Measurements from ENCODE around the gene CADM2.

CADM2 gene

DNA sequence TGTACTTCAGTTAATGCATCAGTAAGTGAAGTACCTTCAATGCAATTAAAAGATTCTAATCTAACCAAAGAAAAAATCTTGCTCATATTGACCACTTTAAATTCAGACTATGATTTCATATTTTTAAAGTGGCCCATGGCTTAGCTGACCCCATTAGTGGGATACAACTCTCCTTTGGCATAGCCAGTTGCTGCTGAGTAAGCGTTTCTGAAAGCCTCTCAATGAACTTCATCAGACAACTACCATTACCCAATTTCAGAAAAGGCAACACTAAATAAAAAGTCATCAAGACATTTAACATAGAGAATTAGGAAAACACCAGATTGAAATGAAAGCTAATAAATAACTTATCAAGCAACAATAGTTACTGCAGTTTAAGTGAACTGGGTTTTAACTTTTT, 27.0 kb downstream of the CADM2 start:
- no peak for FAIRE-seq

GRCh38 chr3:84987706-84988504, 29.1 kb downstream of the CADM2 start:
- no peak for FAIRE-seq

DNA sequence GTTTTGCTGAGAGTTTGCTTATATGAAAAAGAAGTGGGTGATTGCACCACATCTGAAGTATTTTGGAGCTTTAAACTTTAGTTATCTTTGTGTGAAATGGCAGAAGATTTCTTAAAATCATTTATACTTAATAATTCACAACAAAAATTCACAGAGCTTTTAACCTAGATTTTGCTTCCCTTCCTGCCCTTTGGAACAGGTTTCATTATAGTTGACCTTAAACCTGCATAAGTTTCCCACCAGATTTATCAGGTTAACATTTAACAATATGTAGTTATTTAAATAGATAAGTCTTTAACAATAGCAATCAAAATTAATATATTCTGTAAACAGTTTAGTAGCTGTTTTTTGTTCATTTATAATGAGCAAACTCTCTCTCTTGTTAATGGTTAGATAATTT, 30.3 kb downstream of the CADM2 start:
- no peak for FAIRE-seq

DNA sequence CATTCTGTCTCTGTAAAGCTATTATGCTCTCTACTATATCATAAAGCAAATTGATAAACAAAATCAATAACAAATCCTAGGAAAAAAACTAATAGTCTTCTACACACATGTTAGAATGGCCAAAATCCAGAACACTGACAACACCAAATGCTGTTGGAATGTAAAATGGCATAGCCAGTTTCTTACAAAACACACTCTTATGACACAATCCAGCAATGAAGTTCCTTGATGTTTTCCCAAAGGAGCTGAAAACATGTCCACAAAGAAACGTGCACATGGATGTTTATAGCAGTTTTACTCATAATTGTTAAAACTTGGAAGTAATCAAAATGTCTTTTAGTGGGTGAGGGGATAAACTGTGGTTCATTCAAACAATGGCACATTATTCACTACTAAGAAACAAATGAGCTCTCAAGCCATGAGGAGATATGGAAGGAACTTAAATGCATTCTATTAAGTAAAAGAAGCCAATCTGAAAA, 32.7 kb downstream of the CADM2 start:
- FAIRE-seq = no peak

DNA sequence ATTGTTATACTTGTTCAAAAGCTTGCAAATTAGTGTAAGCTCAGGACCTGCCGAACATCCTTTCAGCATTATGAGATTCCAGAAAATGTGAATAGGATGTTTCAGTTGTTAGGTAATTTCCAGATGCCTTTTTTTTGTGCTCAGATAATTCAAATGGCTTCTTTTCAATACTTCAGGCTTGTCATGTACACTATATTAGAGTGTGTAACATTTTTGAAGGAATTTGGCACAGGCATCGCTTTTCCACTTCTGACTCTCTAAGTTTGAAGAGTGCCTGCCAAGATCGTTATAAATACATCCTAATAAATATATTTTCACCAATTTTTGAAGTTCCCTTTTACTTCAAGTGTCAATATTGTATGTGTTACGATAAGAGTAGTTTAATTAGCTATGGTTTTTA, 35.2 kb downstream of the CADM2 start:
- FAIRE-seq = no peak

DNA sequence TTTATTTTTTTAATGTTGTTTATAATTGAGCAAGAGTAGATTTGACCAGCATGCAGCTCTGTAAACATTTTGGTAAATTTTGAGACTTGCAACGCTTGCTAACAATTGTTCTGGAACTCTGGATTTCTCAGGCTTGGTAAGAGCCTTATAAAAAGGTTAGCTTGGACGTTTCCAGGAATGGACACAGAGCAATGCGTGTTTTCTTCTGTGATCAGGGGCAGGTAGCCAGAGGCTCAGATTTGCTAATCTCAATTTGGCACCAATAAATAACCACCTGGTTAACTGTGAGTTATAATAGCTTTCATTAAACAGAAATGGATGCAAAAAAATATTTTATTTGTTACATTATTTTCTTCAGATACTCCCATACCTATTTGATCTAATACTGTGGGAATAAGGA, 39.8 kb downstream of the CADM2 start:
- no peak for FAIRE-seq

GRCh38 chr3:85003479-85003878, 44.7 kb downstream of the CADM2 start:
- FAIRE-seq = no peak

DNA sequence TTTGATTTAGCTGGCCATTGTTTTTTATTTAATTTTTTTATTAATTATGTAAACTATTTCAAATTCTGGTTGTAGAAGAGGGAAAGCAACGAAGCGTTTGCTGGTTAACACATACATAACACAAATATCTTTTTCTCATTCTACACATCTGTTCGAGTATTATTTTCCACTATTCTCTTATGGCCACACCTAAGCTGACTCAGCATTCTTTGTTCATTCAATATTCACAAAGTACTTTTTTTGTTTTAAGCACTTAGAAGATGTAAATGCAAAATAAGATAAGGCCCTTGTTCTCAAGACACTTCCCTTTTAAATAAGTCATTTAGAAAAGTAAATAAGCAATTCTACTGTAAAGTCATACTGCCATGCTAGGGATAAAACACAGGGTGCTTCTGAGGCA, 45.4 kb downstream of the CADM2 start:
- no peak for FAIRE-seq

DNA sequence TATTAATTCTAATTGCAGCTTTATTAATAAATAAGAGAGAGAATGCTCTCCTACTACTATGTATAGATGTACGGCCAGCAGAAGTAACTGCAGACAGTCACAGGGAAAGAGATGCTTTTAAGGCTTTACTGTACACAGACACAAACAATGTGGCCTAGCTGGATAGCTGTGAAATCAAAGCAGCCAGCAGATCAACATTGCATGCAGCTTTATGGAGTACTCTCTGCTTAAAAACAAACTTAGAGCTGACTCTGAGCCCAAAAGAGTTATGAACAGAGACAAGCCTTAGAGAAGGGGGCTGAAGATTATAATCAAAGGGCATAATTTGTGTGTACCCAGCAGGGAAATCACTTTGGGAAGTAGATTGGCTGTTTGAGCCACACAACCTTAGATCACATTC, 47.2 kb downstream of the CADM2 start:
- FAIRE-seq = no peak

DNA sequence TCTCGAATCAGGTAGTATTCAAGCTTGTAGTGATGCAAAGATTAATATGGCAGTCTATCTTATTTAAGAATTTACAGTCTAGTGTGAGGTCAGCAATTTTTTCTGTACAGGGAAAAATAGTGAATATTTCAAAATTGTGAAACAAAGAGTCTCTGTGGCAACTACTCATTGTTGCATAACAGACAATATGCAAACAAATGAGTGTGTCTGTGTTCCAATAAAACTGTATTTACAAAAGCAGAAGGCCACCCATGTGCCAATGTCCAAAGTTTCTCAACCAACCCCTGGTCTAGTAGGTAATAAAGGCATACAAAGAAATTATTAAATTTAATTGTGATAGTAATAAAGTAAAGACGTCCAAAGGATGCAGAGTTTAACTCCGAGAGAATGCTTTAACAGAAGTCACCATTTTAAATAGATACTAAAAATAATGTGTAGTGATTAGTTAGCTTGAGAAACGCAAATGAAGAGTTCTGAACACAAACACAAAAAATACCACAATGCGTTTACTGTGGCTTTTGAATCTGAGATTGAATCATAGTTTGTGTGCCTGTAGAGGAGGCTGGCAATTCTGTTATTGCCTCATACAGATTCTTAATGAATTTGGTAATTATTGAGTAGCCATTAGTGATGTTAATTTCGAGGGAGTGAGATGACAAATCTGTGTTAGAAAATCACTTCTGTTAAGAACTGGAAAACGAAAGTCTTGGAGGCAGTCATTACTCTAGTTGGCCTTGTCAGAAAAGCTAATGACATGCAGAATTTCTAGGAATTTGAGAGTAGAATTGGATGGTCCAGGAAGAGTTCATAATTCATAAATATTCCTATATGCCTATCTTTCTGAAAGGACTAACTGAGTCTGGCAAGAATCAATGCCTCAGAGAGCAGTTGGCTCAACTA, 48.7 kb downstream of the CADM2 start:
- FAIRE-seq = no peak

- FAIRE-seq = no peak
Measured at GRCh38 chr3:85020828-85021227, 62.0 kb downstream of the CADM2 start.

DNA sequence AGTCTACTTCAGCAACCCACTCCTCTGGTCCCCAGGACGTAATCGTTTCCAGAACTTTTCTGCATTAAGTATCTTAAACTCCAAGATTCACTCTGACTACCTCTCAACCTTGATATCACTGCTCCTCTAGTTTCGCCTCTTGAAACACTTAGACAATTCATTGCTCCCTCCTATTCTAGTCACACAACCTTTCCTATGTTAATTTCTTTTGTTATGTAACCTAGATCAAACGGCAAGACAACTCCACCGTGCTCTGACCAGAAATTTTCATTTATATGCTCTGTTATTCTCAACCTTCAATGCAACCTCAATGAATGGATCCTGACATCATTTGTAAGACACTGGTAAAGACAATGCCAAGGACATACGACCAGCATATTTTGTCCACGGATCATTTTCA, 71.3 kb downstream of the CADM2 start:
- FAIRE-seq = no peak

DNA sequence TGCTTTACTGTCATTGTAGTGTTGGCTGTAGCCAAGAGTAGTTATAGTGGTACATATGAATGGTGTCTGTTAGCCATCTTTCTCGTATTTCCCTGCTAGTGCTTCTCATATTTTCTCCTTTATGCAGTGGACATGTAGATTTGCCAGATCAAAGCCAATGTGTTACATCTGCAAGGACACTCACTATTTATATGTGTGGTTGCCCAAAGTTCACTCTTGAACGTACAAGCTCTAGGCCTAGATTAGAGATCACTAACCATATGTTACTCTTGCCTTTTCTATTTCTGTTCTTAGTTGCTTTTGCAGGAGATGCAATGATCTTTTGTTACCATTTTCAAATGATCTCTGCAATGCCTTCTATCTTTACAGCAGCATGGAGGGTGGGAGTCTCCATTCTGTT, 78.4 kb downstream of the CADM2 start:
- FAIRE-seq = no peak

- no peak for FAIRE-seq
Measured at GRCh38 chr3:85041001-85041400, 82.2 kb downstream of the CADM2 start.

- FAIRE-seq = no peak
Measured at GRCh38 chr3:85041562-85042055, 82.8 kb downstream of the CADM2 start.

DNA sequence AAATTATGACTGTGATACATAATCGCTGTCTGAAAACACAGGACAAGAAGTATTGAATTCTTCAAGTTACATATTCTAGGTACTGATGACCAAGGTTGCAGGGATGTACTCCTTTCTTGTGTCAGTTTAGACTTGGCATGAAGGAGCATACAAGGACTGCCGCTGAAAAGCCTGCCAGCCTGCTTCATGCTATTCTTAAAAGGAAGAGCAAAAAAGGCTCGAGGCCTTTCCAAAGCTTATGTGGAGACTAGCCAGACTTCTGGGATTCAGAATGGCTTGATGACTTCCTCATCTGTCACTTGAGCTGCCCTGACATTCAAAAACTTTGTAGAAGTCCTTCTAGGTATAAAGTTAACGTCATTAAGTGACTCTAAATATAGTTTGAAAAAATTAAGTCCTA, 92.0 kb downstream of the CADM2 start:
- FAIRE-seq = no peak

DNA sequence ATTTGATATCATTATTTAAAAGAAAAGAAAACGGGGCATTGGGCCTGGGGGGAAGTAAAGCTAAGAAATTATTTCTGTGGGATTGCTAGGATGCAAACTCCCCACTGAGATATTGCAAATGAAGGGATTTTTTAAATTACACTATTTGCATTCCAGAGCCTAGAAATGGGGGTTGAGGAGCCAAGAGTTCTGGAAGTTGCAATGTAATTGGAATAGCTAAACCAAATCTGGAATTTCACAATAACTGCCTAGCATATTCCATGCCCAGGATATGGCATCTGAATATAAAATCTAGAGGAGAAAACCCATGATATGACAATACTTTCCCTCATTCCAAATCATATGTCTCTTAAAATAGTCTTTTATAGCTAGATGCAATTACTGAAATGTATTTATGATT, 93.0 kb downstream of the CADM2 start:
- FAIRE-seq = no peak

DNA sequence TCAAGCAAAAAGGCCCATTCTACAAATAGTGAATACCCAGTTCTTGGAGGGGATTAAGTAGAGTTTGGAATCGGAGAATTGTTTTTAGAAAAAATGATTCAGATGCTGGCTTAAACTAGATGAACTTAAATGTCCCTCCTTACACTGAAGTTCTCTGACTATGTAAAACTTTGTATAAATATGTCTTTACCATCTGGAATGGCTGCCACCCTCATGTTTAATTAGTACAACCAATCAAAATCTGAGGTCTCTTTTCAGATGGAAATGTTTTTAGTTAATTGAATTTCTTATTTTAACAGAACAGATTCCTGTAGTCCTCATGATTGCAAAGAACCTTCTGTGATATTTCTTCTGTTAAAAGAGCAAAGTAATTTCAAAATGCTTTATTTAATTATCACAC, 94.8 kb downstream of the CADM2 start:
- FAIRE-seq = no peak

DNA sequence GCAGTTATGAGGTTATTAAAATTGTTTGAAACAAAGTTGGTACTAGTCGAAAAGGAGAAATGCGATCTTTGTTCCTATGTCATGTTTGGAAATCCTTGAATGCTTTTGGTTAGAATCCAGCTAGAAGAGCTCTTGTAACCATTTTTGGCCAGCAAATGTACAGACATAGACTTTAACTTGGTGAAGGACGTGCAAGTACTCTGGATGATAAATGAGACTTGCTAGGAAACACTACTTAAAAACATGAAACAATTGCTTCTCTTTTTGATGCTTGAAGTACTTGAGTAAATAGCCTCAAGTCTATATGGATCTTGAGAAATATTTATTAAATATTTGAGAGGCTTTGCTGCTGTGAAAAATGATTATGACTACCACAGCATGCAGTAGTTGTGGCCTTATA, 95.8 kb downstream of the CADM2 start:
- FAIRE-seq = no peak

DNA sequence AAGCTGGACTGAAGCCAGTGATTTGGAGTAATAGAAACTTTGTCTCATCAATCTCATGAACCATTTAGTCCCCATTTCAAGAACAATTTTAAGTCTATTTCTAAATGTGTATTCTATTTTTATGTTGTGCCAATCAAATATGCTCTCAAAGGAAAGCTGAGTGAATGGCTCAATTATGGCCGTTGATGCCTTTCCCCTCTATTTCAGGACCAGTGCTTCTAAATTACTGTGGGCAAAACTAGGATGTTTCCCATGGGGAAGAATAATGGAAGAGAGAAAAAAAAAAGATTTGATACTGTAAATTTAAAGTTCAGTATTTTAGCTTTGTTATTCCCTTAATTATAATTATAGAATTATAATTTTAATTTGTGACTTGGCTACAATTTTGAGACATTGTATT, 110.1 kb downstream of the CADM2 start:
- FAIRE-seq = no peak

GRCh38 chr3:85074003-85074402, 115.2 kb downstream of the CADM2 start:
- no peak for FAIRE-seq

- no peak for FAIRE-seq
Measured at GRCh38 chr3:85075663-85076062, 116.9 kb downstream of the CADM2 start.

- FAIRE-seq = no peak
Measured at GRCh38 chr3:85077018-85077417, 118.2 kb downstream of the CADM2 start.

Data from endometrium (tissue), 2 donors.